ENCODE results near the gene FRMD5. TPM values are rescaled to one million over a fixed set of nuclear protein-coding genes. Genes with fewer than 3 reads are reported as not detected.

FRMD5 gene
- total RNA-seq, 1 experiment from 2014 or later, result 0.98 TPM

DNA sequence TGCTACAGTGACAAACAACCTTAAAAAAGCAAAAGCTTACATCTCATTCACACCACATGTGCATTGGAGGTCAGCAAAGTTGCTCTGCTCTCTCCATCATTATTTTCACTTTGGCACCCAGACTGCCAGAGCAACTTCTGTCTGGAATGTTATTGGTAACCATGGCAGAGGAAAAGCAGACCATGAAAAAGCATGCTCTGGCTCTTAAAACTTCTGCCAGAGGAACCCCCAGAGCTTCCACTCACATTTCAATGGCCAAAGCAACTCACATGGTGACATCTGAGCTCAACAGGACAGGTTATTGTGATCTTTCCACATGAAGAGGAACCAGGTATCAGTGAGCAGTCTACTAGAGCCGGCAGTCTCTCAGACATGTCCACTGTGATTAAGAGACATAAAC, 21.9 kb upstream of the FRMD5 start:
- Mint-ChIP-seq H3K27ac (ENCODE audit: low read depth, unreplicated experiment) (no peak overlapping the region), H3K36me3 (ENCODE audit: insufficient read depth, unreplicated experiment) (peaks cover 4% of the 10 kb centered on the region), H3K27me3 (ENCODE audit: insufficient read depth, unreplicated experiment) (no peaks in the 10 kb centered on the region), H3K4me3 (ENCODE audit: unreplicated experiment) (no peak overlapping the region), H3K4me1 (ENCODE audit: insufficient read depth, unreplicated experiment) (peaks cover 11% of the 10 kb centered on the region), H3K9me3 (ENCODE audit: unreplicated experiment) (no peaks in the 10 kb centered on the region)
- no TSS peak for BruUV-seq (replicated peaks)
- POLR2A ChIA-PET, result interaction anchor here (1.2 kb wide), 1 partner anchor 9 kb away, joined by 3 read pairs; no protein-coding TSS in a partner anchor
- DNase-seq (ENCODE audit: unreplicated experiment), result no peak
- TF ChIP-seq, protein P1, sequence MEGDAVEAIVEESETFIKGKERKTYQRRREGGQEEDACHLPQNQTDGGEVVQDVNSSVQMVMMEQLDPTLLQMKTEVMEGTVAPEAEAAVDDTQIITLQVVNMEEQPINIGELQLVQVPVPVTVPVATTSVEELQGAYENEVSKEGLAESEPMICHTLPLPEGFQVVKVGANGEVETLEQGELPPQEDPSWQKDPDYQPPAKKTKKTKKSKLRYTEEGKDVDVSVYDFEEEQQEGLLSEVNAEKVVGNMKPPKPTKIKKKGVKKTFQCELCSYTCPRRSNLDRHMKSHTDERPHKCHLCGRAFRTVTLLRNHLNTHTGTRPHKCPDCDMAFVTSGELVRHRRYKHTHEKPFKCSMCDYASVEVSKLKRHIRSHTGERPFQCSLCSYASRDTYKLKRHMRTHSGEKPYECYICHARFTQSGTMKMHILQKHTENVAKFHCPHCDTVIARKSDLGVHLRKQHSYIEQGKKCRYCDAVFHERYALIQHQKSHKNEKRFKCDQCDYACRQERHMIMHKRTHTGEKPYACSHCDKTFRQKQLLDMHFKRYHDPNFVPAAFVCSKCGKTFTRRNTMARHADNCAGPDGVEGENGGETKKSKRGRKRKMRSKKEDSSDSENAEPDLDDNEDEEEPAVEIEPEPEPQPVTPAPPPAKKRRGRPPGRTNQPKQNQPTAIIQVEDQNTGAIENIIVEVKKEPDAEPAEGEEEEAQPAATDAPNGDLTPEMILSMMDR (IDR thresholded peaks at IDR 0.05; ENCODE audit: unreplicated experiment), result no peak
- CTCF ChIA-PET, result interaction anchor here (1.1 to 6.3 kb wide), 3 partner anchors 113 to 314 kb away, joined by 3 to 43 read pairs (median 6); no protein-coding TSS in a partner anchor
- intact Hi-C loops (cut with micrococcal nuclease), result loop anchor here (5.0 to 10.0 kb wide), 3 partner anchors 70 to 150 kb away; partner anchors contain the start of gene GOLM2

DNA sequence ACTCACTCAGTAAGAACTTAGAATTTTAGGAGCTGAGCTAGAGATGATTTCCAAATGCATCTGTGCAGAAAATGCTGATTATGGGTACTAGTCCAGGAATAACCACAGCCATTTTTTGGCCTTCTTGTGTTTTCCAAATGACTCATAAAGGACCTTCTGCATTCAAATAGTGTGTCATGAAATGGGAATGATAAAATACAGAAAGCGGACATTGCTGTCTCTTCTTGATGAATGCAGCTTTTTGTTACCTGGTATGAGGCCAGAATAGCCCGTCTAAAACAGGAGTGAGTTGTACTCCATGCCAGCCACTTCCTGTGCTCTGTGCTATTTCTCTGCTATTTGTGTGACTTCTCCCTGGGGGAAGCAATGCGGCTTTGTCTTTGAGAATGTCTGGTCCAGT, 20.5 kb upstream of the FRMD5 start:
- POLR2A ChIA-PET, result interaction anchor here (0.6 kb wide), 1 partner anchor 72 kb away, joined by 3 read pairs; no protein-coding TSS in a partner anchor
- TF ChIP-seq, protein P1 (IDR thresholded peaks at IDR 0.05; ENCODE audit: unreplicated experiment), result no peak
- DNase-seq (ENCODE audit: unreplicated experiment), result peak; percentile 72
- peaks cover 11% of the 10 kb centered on the region for H3K4me1 Mint-ChIP-seq (ENCODE audit: insufficient read depth, unreplicated experiment)
- CTCF ChIA-PET, result interaction anchor here (0.6 to 0.7 kb wide), 2 partner anchors 31 to 397 kb away, joined by 3 to 4 read pairs; no protein-coding TSS in a partner anchor
- H3K9me3 Mint-ChIP-seq (ENCODE audit: unreplicated experiment), result no peaks in the 10 kb centered on the region
- BruUV-seq (replicated peaks), result no TSS peak
- H3K27ac Mint-ChIP-seq (ENCODE audit: low read depth, unreplicated experiment), result no peak overlapping the region
- peaks cover 4% of the 10 kb centered on the region for H3K36me3 Mint-ChIP-seq (ENCODE audit: insufficient read depth, unreplicated experiment)
- H3K4me3 Mint-ChIP-seq (ENCODE audit: unreplicated experiment), result no peak overlapping the region
- intact Hi-C loops (cut with micrococcal nuclease), result loop anchor here (1.0 to 10.0 kb wide), 4 partner anchors 71 to 311 kb away; partner anchors contain the start of gene GOLM2
- no peaks in the 10 kb centered on the region for H3K27me3 Mint-ChIP-seq (ENCODE audit: insufficient read depth, unreplicated experiment)

DNA sequence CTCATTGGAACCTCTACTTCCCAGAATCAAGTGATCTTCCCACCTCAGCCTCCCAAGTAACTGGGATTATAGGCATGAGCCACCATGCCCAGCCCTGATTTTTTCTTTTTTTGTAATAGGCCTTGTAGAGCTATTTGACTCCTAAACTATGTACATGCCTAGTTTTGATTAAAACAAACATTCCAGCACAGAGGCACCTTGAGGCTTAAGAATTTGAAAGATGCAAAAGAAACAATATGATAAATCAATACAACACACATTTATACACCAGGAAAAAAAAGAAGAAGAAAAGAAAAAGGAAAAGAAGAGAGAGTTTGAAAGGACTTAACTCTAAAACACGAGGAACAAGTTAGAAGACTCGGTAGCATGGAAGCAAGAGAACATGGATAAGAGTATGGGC, 13.9 kb upstream of the FRMD5 start:
- intact Hi-C loops (cut with micrococcal nuclease), result no loop called here
- CTCF ChIA-PET, result interaction anchor here (0.7 to 3.8 kb wide), 2 partner anchors 11 to 319 kb away, joined by 3 to 17 read pairs; no protein-coding TSS in a partner anchor
- no peak overlapping the region for H3K27ac Mint-ChIP-seq (ENCODE audit: low read depth, unreplicated experiment)
- H3K4me3 Mint-ChIP-seq (ENCODE audit: unreplicated experiment), result no peak overlapping the region
- POLR2A ChIA-PET, result interaction anchor here (0.7 to 2.0 kb wide), 2 partner anchors 14 to 327 kb away, joined by 4 to 12 read pairs; partner anchors contain the start of gene FRMD5
- no TSS peak for BruUV-seq (replicated peaks)
- H3K36me3 Mint-ChIP-seq (ENCODE audit: insufficient read depth, unreplicated experiment), result no peaks in the 10 kb centered on the region
- peaks cover 8% of the 10 kb centered on the region for H3K4me1 Mint-ChIP-seq (ENCODE audit: insufficient read depth, unreplicated experiment)
- H3K9me3 Mint-ChIP-seq (ENCODE audit: unreplicated experiment), result no peaks in the 10 kb centered on the region
- TF ChIP-seq, protein P1 (IDR thresholded peaks at IDR 0.05; ENCODE audit: unreplicated experiment), result no peak
- no peak for DNase-seq (ENCODE audit: unreplicated experiment)
- no peaks in the 10 kb centered on the region for H3K27me3 Mint-ChIP-seq (ENCODE audit: insufficient read depth, unreplicated experiment)

DNA sequence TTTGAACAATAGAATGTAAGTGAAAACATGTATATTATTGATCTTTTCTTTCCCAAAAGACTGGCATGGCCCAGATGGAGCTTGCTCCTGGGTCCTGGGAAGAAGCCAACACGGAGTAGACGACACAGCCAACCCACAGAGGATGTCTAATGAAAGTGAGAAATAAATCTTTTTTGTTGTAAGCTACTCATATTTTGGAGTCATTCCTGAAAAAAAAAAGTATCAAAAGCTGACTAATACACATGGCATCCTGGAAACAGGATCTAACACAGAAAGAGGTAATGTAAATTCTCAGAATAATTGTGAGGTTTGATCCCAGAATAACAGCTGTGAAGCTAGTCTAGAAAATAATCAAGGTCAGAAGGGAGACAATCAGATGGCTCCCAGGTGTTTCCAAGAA, 12.6 kb upstream of the FRMD5 start:
- intact Hi-C loops (cut with micrococcal nuclease), result no loop called here
- Mint-ChIP-seq H3K27ac (ENCODE audit: low read depth, unreplicated experiment) (peak overlapping the region; percentile 24), H3K4me3 (ENCODE audit: unreplicated experiment) (no peak overlapping the region), H3K36me3 (ENCODE audit: insufficient read depth, unreplicated experiment) (no peaks in the 10 kb centered on the region), H3K27me3 (ENCODE audit: insufficient read depth, unreplicated experiment) (no peaks in the 10 kb centered on the region), H3K9me3 (ENCODE audit: unreplicated experiment) (no peaks in the 10 kb centered on the region), H3K4me1 (ENCODE audit: insufficient read depth, unreplicated experiment) (peaks cover 8% of the 10 kb centered on the region)
- POLR2A ChIA-PET, result interaction anchor here (0.6 to 2.0 kb wide), 7 partner anchors 9 to 1314 kb away, joined by 3 to 12 read pairs (median 3); partner anchors contain the start of genes CTDSPL2, FRMD5 and GOLM2
- peak; percentile 41 for DNase-seq (ENCODE audit: unreplicated experiment)
- CTCF ChIA-PET, result interaction anchor here (0.6 to 3.8 kb wide), 5 partner anchors 12 to 349 kb away, joined by 3 to 17 read pairs (median 6); no protein-coding TSS in a partner anchor
- TF ChIP-seq, protein P1 (IDR thresholded peaks at IDR 0.05; ENCODE audit: unreplicated experiment), result no peak
- no TSS peak for BruUV-seq (replicated peaks)

Measured in MCF 10A (cell line).